Measurements from ENCODE around the gene CLRN3.

DNA sequence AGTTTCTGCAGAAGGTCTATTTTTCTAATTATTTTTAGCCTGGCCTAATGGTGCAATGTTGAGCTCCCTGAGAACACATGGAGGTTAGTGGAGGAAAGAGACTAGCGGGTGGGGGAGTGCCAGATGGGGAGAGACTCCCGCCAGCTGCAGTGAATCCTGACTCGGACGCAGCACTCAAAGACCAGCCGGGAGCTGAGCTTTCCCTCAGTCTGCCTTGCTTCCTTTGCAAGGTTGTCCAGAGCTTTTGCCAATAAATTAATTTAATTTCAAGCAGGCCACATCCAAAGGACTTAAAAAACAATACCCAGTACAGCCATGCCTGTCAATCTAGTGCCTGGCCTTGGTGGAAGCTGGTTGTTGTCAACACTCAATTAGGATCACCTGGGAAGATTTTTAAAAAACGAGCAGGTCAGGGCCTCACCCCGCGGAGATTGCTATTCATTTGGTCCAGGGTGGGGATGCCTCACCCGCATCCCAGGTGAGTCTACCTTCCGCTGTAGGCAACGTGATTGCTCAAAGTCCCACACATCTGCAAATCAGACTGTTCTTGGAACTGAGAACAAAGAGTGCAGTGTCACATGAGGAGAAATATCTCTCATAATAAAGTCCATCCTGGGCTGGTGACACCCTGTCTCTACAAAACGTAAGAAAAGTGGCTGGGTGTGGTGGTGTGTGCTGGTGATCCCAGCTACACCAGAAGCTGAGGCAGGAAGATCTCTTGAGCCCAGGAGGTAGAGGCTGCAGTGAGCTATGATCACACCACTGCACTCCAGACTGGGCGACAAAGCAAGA, 4.0 kb downstream of the CLRN3 start:
- TF ChIP-seq POLR2AphosphoS5 (IDR thresholded peaks at IDR 0.05; ENCODE audit: low read depth, low read length) (no peak), TAF1 (IDR thresholded peaks at IDR 0.05; ENCODE audit: borderline replicate concordance, insufficient read depth, low read length) (no peak), REST (IDR thresholded peaks at IDR 0.05; ENCODE audit: insufficient read depth in 1 of 2, low read depth in 2 of 2, low read length in 2 of 2) (no peak), SIN3A (IDR thresholded peaks at IDR 0.05; ENCODE audit: borderline replicate concordance, insufficient read depth, low read length) (no peak), FOXP2 (optimal IDR thresholded peaks at IDR 0.05; ENCODE audit: borderline replicate concordance, extremely low read depth, extremely low read length, insufficient read depth) (no peak)

All from PFSK-1 (cell line).